IMR-90 (cell line): ENCODE data around the gene MTCL1. TPM values are rescaled to one million over a fixed set of nuclear protein-coding genes. Genes with fewer than 3 reads are reported as not detected.

Experiments
- ATAC-seq: fragments of 200-7000 bp; cut with Tn5 transposase; 2 replicates; pipeline ENCODE4 v1.9.1; 2020; ENCODE audit warnings: low read depth, mild to moderate bottlenecking, moderate library complexity
- BruUV-seq: library from RNA; stranded (reverse); fragments of 400-500 nt; replicated peaks from 2 replicates; lab custom pipeline; 2021; lab: Mats Ljungman, UMichigan
- CTCF ChIA-PET: fragments of 300-600 bp; formaldehyde crosslinking; extraction: SDS; loops from one replicate; lab custom pipeline; 2021; ENCODE audit warnings: antibody characterized with exemption; lab: Yijun Ruan, JAX
- POLR2A ChIA-PET: fragments of 300-600 bp; sonication (Branson Sonifier 250); formaldehyde crosslinking; loops from one replicate; lab custom pipeline; 2022; ENCODE audit warnings: antibody characterized with exemption; ENCODE audit not compliant: unreplicated experiment; lab: Charles Lee
- DNase-seq: peaks from one replicate; pipeline ENCODE4 v3.0.0; 2013
- H2AFZ ChIP-seq: replicated peaks from 2 replicates; pipeline ENCODE3; 2013; ENCODE audit warnings: low read length, mild to moderate bottlenecking; ENCODE audit not compliant: poor library complexity
- H2AK5ac ChIP-seq: 2 replicates; pipeline ENCODE4 v1.6.1; 2013; ENCODE audit warnings: low read depth, low read length, inconsistent platforms
- H2AK9ac ChIP-seq: replicated peaks from 2 replicates; pipeline ENCODE3; 2013; ENCODE audit warnings: mild to moderate bottlenecking, low read depth, low read length, moderate library complexity; ENCODE audit not compliant: poor library complexity
- H2BK120ac ChIP-seq: 2 replicates; pipeline ENCODE4 v1.6.1; 2013; ENCODE audit warnings: low read depth, low read length, inconsistent platforms
- H2BK15ac ChIP-seq: 3 replicates; pipeline ENCODE4 v1.6.1; 2013; ENCODE audit warnings: low read depth, low read length, inconsistent platforms
- H2BK20ac ChIP-seq: 2 replicates; pipeline ENCODE4 v1.6.1; 2013; ENCODE audit warnings: low read depth, mild to moderate bottlenecking, inconsistent platforms, low read length, moderate library complexity
- H2BK5ac ChIP-seq: 2 replicates; pipeline ENCODE4 v1.6.1; 2013; ENCODE audit warnings: mild to moderate bottlenecking, low read depth, low read length, inconsistent platforms; ENCODE audit not compliant: poor library complexity, severe bottlenecking
- H3K14ac ChIP-seq: replicated peaks from 2 replicates; pipeline ENCODE4 v1.6.1; 2013; ENCODE audit warnings: low read depth, low read length, inconsistent platforms
- H3K18ac ChIP-seq: 2 replicates; pipeline ENCODE4 v1.6.1; 2013; ENCODE audit warnings: low read depth, low read length, control low read depth
- H3K23ac ChIP-seq: 2 replicates; pipeline ENCODE4 v1.6.1; 2013; ENCODE audit warnings: low read depth, low read length, inconsistent platforms
- H3K27ac ChIP-seq: 2 replicates; pipeline ENCODE4 v1.5.1; 2013; ENCODE audit warnings: mild to moderate bottlenecking, control low read depth, low read length; ENCODE audit not compliant: insufficient read depth
- H3K27me3 ChIP-seq: 2 replicates; pipeline ENCODE4 v1.6.1; 2013; ENCODE audit warnings: low read length; ENCODE audit not compliant: control insufficient read depth, insufficient read depth
- H3K36me3 ChIP-seq: 2 replicates; pipeline ENCODE4 v1.6.1; 2013; ENCODE audit warnings: low read length, mixed read lengths; ENCODE audit not compliant: control insufficient read depth, insufficient read depth
- H3K4ac ChIP-seq: 2 replicates; pipeline ENCODE4 v1.6.1; 2013; ENCODE audit warnings: low read depth, low read length, inconsistent platforms
- H3K4me1 ChIP-seq: 2 replicates; pipeline ENCODE4 v1.6.1; 2013; ENCODE audit warnings: low read length, mixed read lengths; ENCODE audit not compliant: control insufficient read depth, insufficient read depth
- H3K4me2 ChIP-seq: 2 replicates; pipeline ENCODE4 v1.6.1; 2013; ENCODE audit warnings: low read depth, mild to moderate bottlenecking, control low read depth, low read length, moderate library complexity
- H3K4me3 ChIP-seq: 2 replicates; pipeline ENCODE4 v1.5.1; 2013; ENCODE audit warnings: low read depth, mild to moderate bottlenecking, control low read depth, low read length, moderate library complexity; ENCODE audit not compliant: insufficient read depth
- H3K56ac ChIP-seq: 2 replicates; pipeline ENCODE4 v1.6.1; 2013; ENCODE audit warnings: low read length, inconsistent platforms; ENCODE audit not compliant: insufficient read depth; ENCODE audit errors: extremely low read depth
- H3K79me1 ChIP-seq, 2 experiments: 2 replicates each; pipeline ENCODE4 v1.6.1; 2013; ENCODE audit warnings: low read length in 2 of 2, inconsistent platforms in 1 of 2, low read depth in 1 of 2
- H3K9ac ChIP-seq: 2 replicates; pipeline ENCODE4 v1.6.1; 2013; ENCODE audit warnings: low read depth, low read length, control low read depth
- H3K9me1 ChIP-seq: 2 replicates; pipeline ENCODE4 v1.6.1; 2013; ENCODE audit warnings: low read length, inconsistent platforms; ENCODE audit not compliant: insufficient read depth
- H3K9me3 ChIP-seq: 2 replicates; pipeline ENCODE4 v1.6.1; 2013; ENCODE audit warnings: low read length; ENCODE audit not compliant: control insufficient read depth, insufficient read depth
- H4K20me1 ChIP-seq: 2 replicates; pipeline ENCODE4 v1.6.1; 2013; ENCODE audit warnings: low read length, inconsistent platforms; ENCODE audit not compliant: insufficient read depth
- H4K5ac ChIP-seq: 2 replicates; pipeline ENCODE4 v1.6.1; 2013; ENCODE audit warnings: mild to moderate bottlenecking, low read depth, low read length, control low read depth
- H4K8ac ChIP-seq, 2 experiments: 2 replicates each; pipeline ENCODE4 v1.6.1; 2013; ENCODE audit warnings: low read depth in 2 of 2, low read length in 2 of 2, control low read depth in 1 of 2, inconsistent platforms in 1 of 2
- H4K91ac ChIP-seq: 2 replicates; pipeline ENCODE4 v1.6.1; 2013; ENCODE audit warnings: low read depth, low read length, inconsistent platforms; ENCODE audit not compliant: insufficient read depth
- BHLHE40 ChIP-seq: fragments of 150-350 bp; IDR thresholded peaks from 2 replicates; pipeline ENCODE4 v1.6.1; 2016; ENCODE audit warnings: mild to moderate bottlenecking, low read depth, low read length
- FOS ChIP-seq: fragments of 150-350 bp; IDR thresholded peaks from 2 replicates; pipeline ENCODE4 v1.6.1; 2016; ENCODE audit warnings: low read depth, low read length
- MXI1 ChIP-seq: IDR thresholded peaks from 2 replicates; pipeline ENCODE4 v1.6.1; 2012; ENCODE audit warnings: low read depth, mild to moderate bottlenecking, low read length, moderate library complexity, borderline replicate concordance
- SMC3 ChIP-seq: fragments of 150-350 bp; IDR thresholded peaks from 2 replicates; pipeline ENCODE4 v1.6.1; 2016; ENCODE audit warnings: low read depth, mild to moderate bottlenecking, antibody characterized with exemption, low read length, moderate library complexity
- WGBS, 2 experiments: methylation state at CpG; one replicate each; pipeline versions ENCODE4 v1.1.5 to v1.1.7; 2013; ENCODE audit warnings: missing lambda C conversion rate in 2 of 2; ENCODE audit not compliant: insufficient read length in 1 of 2; ENCODE audit errors: extremely low coverage in 2 of 2; 5-methylcytosine and 5-hydroxymethylcytosine counted together
- dilution Hi-C: fragments of 300-500 bp; cut with HindIII; formaldehyde crosslinking; loops from one replicate; pipeline ENCODE4 v1.14.3; 2018; ENCODE audit warnings: low sequenced_read_pairs; ENCODE audit not compliant: unreplicated experiment
- in situ Hi-C: fragments of 300-500 bp; cut with MboI; formaldehyde crosslinking; loops from 3 replicates; pipeline ENCODE4 v1.14.3; 2019; ENCODE audit warnings: low sequenced_read_pairs, inconsistent platforms, mixed read lengths
- intact Hi-C: fragments of 100-400 bp; cut with micrococcal nuclease; formaldehyde crosslinking; loops from 2 replicates; pipeline ENCODE4 v1.10.0; 2022
- polyA plus RNA-seq, 3 experiments: library from polyadenylated mRNA; depleted of rRNA; stranded (reverse); fragments of >200 nt; gene quantifications; 2 replicates each; pipeline ENCODE4 v1.2.3, GENCODE V29; 2012; ENCODE audit warnings: low replicate concordance in 1 of 3
- total RNA-seq: library from RNA; depleted of rRNA; stranded (reverse); fragments of >200 nt; gene quantifications from 2 replicates; pipeline ENCODE4 v1.2.3, GENCODE V29; 2012
- TF ChIP-seq, protein P1 (sequence below): conservative IDR thresholded peaks from 2 replicates; pipeline ENCODE4 v1.5.1; 2012; ENCODE audit warnings: mild to moderate bottlenecking, low read depth, low read length, improper control_type of control experiment

The MTCL1 gene
- total and polyA plus RNA-seq, 2 of the 4 experiments (the other 2 are of a cell fraction), result 29.0 to 45.3 TPM

DNA sequence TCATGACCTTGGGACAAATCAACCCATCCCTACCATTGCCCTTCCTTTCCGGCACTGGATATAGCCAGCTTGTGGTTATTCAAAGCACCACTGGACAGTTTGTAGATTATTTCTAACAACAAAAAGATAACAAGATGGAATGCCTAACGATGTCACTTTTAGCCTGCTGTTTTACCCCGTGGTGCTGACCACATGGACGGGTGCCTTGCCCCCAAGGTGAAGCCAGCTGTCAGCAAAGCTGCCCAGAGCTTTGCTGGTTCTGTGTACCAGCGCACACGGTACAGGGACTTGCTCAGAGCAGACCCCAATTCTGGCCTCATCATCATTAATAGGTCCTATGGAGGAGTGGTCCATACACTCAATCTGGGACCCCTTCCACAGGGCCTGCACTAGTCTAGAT is 118.2 kb downstream of the MTCL1 start:
- H3K4me1 ChIP-seq, result peaks cover 8% of the 10 kb centered on the region
- POLR2A ChIA-PET, result interaction anchor here (0.6 kb wide), 1 partner anchor 807 kb away, joined by 8 read pairs; no protein-coding TSS in a partner anchor
- no peak overlapping the region for H2BK15ac ChIP-seq
- peak overlapping the region; percentile 55; the same call in 1 of the 2 replicates for H4K5ac ChIP-seq
- peaks cover 75% of the 10 kb centered on the region for H3K36me3 ChIP-seq
- H3K14ac ChIP-seq, result no peak overlapping the region
- intact Hi-C loops, result no loop called here
- no peak overlapping the region for H3K4me2 ChIP-seq
- H2AK5ac ChIP-seq, result no peak overlapping the region
- H3K9me3 ChIP-seq, result no peaks in the 10 kb centered on the region
- no peak overlapping the region for H3K27ac ChIP-seq
- TF ChIP-seq BHLHE40 (no peak), FOS (no peak), SMC3 (no peak), MXI1 (no peak)
- TF ChIP-seq, protein P1, sequence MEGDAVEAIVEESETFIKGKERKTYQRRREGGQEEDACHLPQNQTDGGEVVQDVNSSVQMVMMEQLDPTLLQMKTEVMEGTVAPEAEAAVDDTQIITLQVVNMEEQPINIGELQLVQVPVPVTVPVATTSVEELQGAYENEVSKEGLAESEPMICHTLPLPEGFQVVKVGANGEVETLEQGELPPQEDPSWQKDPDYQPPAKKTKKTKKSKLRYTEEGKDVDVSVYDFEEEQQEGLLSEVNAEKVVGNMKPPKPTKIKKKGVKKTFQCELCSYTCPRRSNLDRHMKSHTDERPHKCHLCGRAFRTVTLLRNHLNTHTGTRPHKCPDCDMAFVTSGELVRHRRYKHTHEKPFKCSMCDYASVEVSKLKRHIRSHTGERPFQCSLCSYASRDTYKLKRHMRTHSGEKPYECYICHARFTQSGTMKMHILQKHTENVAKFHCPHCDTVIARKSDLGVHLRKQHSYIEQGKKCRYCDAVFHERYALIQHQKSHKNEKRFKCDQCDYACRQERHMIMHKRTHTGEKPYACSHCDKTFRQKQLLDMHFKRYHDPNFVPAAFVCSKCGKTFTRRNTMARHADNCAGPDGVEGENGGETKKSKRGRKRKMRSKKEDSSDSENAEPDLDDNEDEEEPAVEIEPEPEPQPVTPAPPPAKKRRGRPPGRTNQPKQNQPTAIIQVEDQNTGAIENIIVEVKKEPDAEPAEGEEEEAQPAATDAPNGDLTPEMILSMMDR, result no peak
- H3K9me1 ChIP-seq, result peaks cover 32% of the 10 kb centered on the region
- H4K20me1 ChIP-seq, result no peaks in the 10 kb centered on the region
- H2BK20ac ChIP-seq, result no peak overlapping the region
- in situ Hi-C loops, result no loop called here
- no peak overlapping the region; the same call in 1 of the 2 replicates for H3K4ac ChIP-seq
- ATAC-seq, result no peak
- no peak overlapping the region for H3K9ac ChIP-seq
- dilution Hi-C loops, result no loop called here
- no peak overlapping the region for H3K18ac ChIP-seq
- H3K23ac ChIP-seq, result no peak overlapping the region
- CTCF ChIA-PET, result no interaction called here
- H4K91ac ChIP-seq, result no peak overlapping the region
- H3K79me1 ChIP-seq, result peaks cover 27 to 60% of the 10 kb centered on the region in 2 experiments
- no peak for DNase-seq
- no CpG with 5 or more reads among the region's 6 CpGs for WGBS, 2 experiments
- H3K4me3 ChIP-seq, result no peak overlapping the region
- no peak overlapping the region for H2BK120ac ChIP-seq
- no TSS peak for BruUV-seq
- no peak overlapping the region for H4K8ac ChIP-seq
- H3K56ac ChIP-seq, result no peak overlapping the region
- H2AK9ac ChIP-seq, result no peak overlapping the region
- H2AFZ ChIP-seq, result no peak overlapping the region
- H2BK5ac ChIP-seq, result no peak overlapping the region
- no peaks in the 10 kb centered on the region for H3K27me3 ChIP-seq
